Hepatic stellate cell (primary cell): ENCODE results near the gene SMARCC2.

Experiments
- DNase-seq: peaks from one replicate; pipeline ENCODE4 v3.0.0; 2011; ENCODE audit warnings: low spot score

SMARCC2 gene

DNA sequence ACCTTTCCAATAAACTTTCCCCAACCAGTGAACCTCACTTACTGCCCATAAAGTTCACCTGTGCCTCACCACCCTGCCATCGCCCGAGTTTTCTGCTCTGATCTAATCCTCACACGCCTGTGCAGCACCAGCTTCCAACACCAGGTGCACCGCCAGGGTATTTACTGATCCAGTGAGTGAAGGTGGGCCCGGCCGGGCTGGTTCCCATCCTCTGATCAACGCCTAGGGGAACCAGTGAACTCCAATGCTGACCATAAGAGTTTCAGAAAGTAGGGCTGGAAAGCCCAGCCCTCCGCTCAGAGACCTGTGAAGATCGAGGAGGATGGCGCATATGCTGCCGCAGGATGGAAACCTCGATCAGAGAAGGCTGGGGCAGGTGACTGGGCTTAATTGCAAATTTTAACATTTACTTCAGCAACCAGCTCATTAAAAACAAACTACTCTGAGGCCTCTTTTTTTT, 37.6 kb downstream of the SMARCC2 start:
- no peak for DNase-seq

GRCh38 chr12:56150563-56150962, 38.7 kb downstream of the SMARCC2 start:
- no peak for DNase-seq

DNA sequence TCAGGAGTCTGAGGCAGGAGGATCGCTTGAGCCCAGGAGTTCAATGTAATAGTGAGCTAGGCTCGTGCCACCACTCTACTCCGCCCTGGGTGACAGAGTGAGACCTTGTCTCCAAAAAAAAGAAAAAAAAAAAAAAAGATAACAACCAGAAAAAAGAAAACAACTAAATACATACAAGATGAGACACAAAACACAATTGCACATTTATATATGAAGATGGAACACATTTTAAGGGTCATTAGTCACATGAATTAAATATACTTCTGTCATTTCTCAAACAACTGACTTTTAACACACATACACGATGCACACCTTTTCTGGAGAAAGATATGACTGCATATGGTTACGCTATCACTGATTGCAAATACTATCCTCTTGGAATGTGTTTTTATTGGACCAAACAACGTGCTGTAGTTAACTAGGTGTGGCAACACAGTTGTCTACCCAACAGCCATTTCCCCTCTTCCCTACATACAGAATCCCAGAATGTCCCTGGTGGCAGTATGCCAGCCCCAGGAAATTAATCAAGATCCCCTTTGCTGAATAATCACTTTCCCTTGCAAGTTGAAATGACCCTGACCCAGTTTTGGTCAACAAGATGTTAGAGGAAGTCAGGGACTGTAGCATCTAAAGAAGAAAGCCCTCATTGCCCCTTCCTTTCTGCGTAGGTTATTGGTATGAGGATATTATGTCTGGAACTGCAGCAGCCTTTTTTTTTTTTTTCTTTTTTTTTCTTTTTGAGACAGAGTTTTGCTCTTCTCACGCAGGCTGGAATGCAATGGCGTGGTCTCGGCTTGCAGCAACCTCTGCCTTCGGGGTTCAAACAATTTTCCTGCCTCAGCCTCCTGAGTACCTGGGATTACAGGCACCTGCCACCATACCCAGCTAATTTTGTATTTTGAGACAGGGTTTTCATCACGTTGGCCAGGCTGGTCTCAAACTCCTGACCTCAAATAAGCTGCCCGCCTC, 42.5 kb downstream of the SMARCC2 start:
- DNase-seq, result no peak

- no peak for DNase-seq
Observed at GRCh38 chr12:56145217-56145616, 44.1 kb downstream of the SMARCC2 start.

GRCh38 chr12:56143870-56144269, 45.4 kb downstream of the SMARCC2 start:
- DNase-seq, result no peak

- no peak for DNase-seq
Observed at GRCh38 chr12:56143217-56143616, 46.1 kb downstream of the SMARCC2 start.

- no peak for DNase-seq
Observed at GRCh38 chr12:56141946-56142784, 47.1 kb downstream of the SMARCC2 start.

GRCh38 chr12:56137853-56138571, 51.3 kb downstream of the SMARCC2 start:
- no peak for DNase-seq

DNA sequence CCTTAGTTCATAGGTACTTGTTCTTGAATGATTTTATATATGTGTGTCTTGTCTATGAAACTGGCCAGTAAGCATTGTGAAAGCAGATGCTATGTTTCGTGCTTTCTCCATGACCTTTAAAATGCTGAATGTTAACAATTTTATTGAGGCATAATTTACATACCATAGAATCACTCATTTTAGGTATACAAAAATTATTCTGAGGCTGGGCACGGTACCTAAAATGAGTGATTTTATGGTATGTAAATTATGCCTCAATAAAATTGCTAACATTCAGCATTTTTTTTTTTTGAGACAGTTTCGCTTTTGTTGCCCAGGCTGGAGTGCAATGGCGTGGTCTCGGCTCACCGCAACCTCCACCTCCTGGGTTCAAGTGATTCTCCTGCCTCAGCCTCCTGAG, 54.4 kb downstream of the SMARCC2 start:
- no peak for DNase-seq

DNA sequence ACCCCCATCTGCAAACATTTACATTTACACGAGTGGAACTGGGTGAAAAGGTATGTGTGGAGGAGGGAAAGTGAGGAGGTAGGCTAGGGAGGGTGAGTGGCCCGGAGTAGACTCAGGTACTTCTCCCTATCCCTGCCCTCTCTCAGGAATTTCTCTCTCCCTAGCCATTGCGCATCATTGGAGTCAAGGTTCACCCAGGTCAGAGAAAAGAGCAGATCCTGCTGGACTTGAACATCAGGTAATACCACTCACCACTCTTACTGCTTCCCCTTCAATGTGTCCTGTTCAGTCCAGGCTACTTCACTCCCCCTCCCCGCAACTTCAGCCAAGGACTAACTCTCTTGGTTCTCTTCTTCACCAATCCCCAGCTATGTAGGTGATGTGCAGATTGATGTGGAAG, 58.4 kb downstream of the SMARCC2 start:
- DNase-seq, result no peak

GRCh38 chr12:56129942-56130495, 59.3 kb downstream of the SMARCC2 start:
- no peak for DNase-seq

- peak; percentile 60 for DNase-seq
Observed at GRCh38 chr12:56129206-56129941, 59.9 kb downstream of the SMARCC2 start.

DNA sequence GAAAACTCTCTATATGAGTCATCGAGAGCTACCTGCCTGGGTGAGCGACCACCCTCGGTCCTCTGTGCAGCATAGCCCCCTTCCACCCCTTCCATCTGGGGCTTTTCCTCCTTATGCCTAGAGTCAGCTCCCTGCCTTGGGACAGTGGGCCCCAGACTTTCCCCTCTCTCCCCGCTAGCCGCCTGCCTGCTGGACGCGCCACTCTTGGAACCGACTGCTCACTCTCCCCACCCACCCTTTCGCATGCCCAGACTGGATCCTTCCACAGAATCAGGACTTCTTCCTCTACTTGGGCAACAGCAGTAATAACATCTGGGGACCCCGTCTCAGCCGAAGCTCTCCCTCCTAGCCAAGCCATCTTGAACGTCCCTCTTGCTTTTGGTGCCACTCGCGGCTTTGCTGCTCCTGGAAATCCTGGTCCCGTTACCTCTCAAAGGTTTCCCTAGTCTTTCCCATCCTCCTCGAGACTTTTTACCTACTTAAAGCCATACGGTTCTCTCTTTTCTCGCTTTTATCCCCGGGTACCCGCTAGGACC, 60.5 kb downstream of the SMARCC2 start:
- DNase-seq, result peak; percentile 47

- DNase-seq, result peak; percentile 98
Observed at GRCh38 chr12:56127888-56128669, 61.2 kb downstream of the SMARCC2 start, which contains the start of gene ESYT1. Gene ESYT1 (plus strand): TSS chr12:56128267. CDS start chr12:56128320, 53 bp downstream.

GRCh38 chr12:56127485-56127887, 61.8 kb downstream of the SMARCC2 start:
- no peak for DNase-seq

- DNase-seq, result no peak
Observed at GRCh38 chr12:56126732-56127239, 62.5 kb downstream of the SMARCC2 start.

DNA sequence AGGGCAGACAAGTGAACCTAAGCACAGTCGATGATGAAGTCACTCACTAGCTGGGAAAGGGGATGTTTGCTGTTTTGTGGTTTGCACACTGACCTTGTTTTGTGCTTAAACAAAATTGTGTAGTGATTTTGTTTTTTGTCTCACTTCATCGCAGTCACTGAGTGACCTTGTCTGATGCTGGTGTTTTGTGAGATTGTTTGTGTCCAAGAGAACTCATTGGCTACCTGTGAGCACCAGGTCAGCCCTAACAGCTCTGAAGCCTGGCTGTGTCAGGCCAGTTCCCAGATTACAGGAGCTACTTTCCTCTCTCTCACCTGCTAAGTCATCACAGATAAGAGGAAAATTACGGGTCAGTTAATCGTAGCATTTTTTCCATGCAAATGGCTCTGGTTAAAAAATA, 65.2 kb downstream of the SMARCC2 start:
- DNase-seq, result no peak

GRCh38 chr12:56122637-56123036, 66.6 kb downstream of the SMARCC2 start:
- DNase-seq, result no peak

GRCh38 chr12:56121204-56121870, 67.9 kb downstream of the SMARCC2 start:
- no peak for DNase-seq
